Measurements from ENCODE around the gene ATP8B3.

The ATP8B3 gene

GRCh38 chr19:1790054-1790792 lies 21.9 kb downstream of the ATP8B3 start:
- no peak for DNase-seq

GRCh38 chr19:1789261-1790041 lies 22.6 kb downstream of the ATP8B3 start:
- no peak for DNase-seq

- DNase-seq = no peak
Measured at GRCh38 chr19:1787116-1787515, 25.0 kb downstream of the ATP8B3 start.

GRCh38 chr19:1786668-1787067 lies 25.4 kb downstream of the ATP8B3 start:
- no peak for DNase-seq

- no peak for DNase-seq
Measured at GRCh38 chr19:1785310-1785709, 26.8 kb downstream of the ATP8B3 start.

- DNase-seq = no peak
Measured at GRCh38 chr19:1783874-1784273, 28.2 kb downstream of the ATP8B3 start.

GRCh38 chr19:1783354-1783753 lies 28.7 kb downstream of the ATP8B3 start:
- no peak for DNase-seq

- no peak for DNase-seq
Measured at GRCh38 chr19:1782521-1782920, 29.6 kb downstream of the ATP8B3 start.

- no peak for DNase-seq
Measured at GRCh38 chr19:1780272-1780958, 31.7 kb downstream of the ATP8B3 start.

GRCh38 chr19:1779574-1779973 lies 32.5 kb downstream of the ATP8B3 start:
- DNase-seq = no peak

GRCh38 chr19:1777149-1777548 lies 34.9 kb downstream of the ATP8B3 start:
- no peak for DNase-seq

GRCh38 chr19:1776606-1777147 lies 35.4 kb downstream of the ATP8B3 start:
- DNase-seq = no peak

- no peak for DNase-seq
Measured at GRCh38 chr19:1775951-1776605, 36.0 kb downstream of the ATP8B3 start.

GRCh38 chr19:1774989-1775772 lies 36.9 kb downstream of the ATP8B3 start:
- DNase-seq = no peak

GRCh38 chr19:1773184-1773583 lies 38.9 kb downstream of the ATP8B3 start:
- no peak for DNase-seq

GRCh38 chr19:1770866-1771576 lies 41.1 kb downstream of the ATP8B3 start:
- no peak for DNase-seq

- no peak for DNase-seq
Measured at GRCh38 chr19:1769645-1769985, 42.5 kb downstream of the ATP8B3 start.

- DNase-seq = no peak
Measured at GRCh38 chr19:1768918-1769644, 43.0 kb downstream of the ATP8B3 start.

GRCh38 chr19:1768248-1768647 lies 43.8 kb downstream of the ATP8B3 start:
- no peak for DNase-seq

- no peak for DNase-seq
Measured at GRCh38 chr19:1767464-1767933, 44.6 kb downstream of the ATP8B3 start.
